Osteoblast (primary cell): Measurements from ENCODE around the gene KIF6. TPM values are rescaled to one million over a fixed set of nuclear protein-coding genes. Genes with fewer than 3 reads are reported as not detected.

Experiments
- DNase-seq: peaks from one replicate; pipeline ENCODE4 v3.0.0; 2011; ENCODE audit warnings: low spot score, mixed read lengths; ENCODE audit not compliant: insufficient read length; ENCODE audit errors: missing footprints
- H2AFZ ChIP-seq: 2 replicates; pipeline ENCODE4 v1.6.0; 2011; ENCODE audit warnings: mild to moderate bottlenecking, low read length
- H3K27ac ChIP-seq: 2 replicates; pipeline ENCODE4 v1.5.1; 2011; ENCODE audit warnings: mild to moderate bottlenecking, low read depth, low read length, moderate library complexity
- H3K27me3 ChIP-seq: 2 replicates; pipeline ENCODE4 v1.6.0; 2012; ENCODE audit warnings: mild to moderate bottlenecking, control low read depth, inconsistent platforms, low read length, moderate library complexity; ENCODE audit not compliant: insufficient read depth
- H3K36me3 ChIP-seq: 2 replicates; pipeline ENCODE4 v1.5.1; 2011; ENCODE audit warnings: mild to moderate bottlenecking, low read length, control low read depth, moderate library complexity; ENCODE audit not compliant: insufficient read depth
- H3K4me1 ChIP-seq: 2 replicates; pipeline ENCODE4 v1.5.1; 2011; ENCODE audit warnings: mild to moderate bottlenecking, low read length, control low read depth, moderate library complexity; ENCODE audit not compliant: insufficient read depth
- H3K4me2 ChIP-seq: 2 replicates; pipeline ENCODE4 v1.6.0; 2011; ENCODE audit warnings: mild to moderate bottlenecking, low read length; ENCODE audit not compliant: insufficient read depth
- H3K4me3 ChIP-seq: fragments of 200-600 bp; sonication (generic); 3 replicates; pipeline ENCODE4 v1.5.1; 2012; ENCODE audit warnings: mild to moderate bottlenecking, low read length, inconsistent platforms; ENCODE audit not compliant: insufficient read depth
- H3K79me2 ChIP-seq: 2 replicates; pipeline ENCODE4 v1.6.0; 2012; ENCODE audit warnings: mild to moderate bottlenecking, low read length, control low read depth, inconsistent platforms; ENCODE audit not compliant: insufficient read depth
- H3K9me3 ChIP-seq: 2 replicates; pipeline ENCODE4 v1.5.1; 2011; ENCODE audit warnings: low read depth, low read length, control low read depth
- H4K20me1 ChIP-seq: 2 replicates; pipeline ENCODE4 v1.6.0; 2012; ENCODE audit warnings: mild to moderate bottlenecking, low read length, control low read depth; ENCODE audit not compliant: insufficient read depth
- CTCF ChIP-seq: IDR thresholded peaks from 2 replicates; pipeline ENCODE4 v1.5.1; 2011; ENCODE audit warnings: mild to moderate bottlenecking, low read depth, low read length, moderate library complexity; ENCODE audit errors: extremely low read depth
- total RNA-seq: library from RNA; depleted of rRNA; stranded (reverse); fragments of >200 nt; gene quantifications from 2 replicates; pipeline ENCODE4 v1.2.3, GENCODE V29; 2012

KIF6 gene
- total RNA-seq, 1 donor = 1.4 TPM

- no peak overlapping the region for H2AFZ ChIP-seq
- H3K27me3 ChIP-seq = no peaks in the 10 kb centered on the region
- no peaks in the 10 kb centered on the region for H3K36me3 ChIP-seq
- no peaks in the 10 kb centered on the region for H4K20me1 ChIP-seq
- H3K9me3 ChIP-seq = no peaks in the 10 kb centered on the region
- H3K4me1 ChIP-seq = peaks cover 10% of the 10 kb centered on the region
- H3K4me3 ChIP-seq = no peak overlapping the region
- DNase-seq = peak; percentile 44
- H3K27ac ChIP-seq = peak overlapping the region; percentile 43
- H3K79me2 ChIP-seq = no peaks in the 10 kb centered on the region
- no peak for TF ChIP-seq CTCF
- peak overlapping the region; percentile 34 for H3K4me2 ChIP-seq
Measured at GRCh38 chr6:39425346-39426072, 299.7 kb downstream of the KIF6 start.

GRCh38 chr6:39424831-39425230 is 300.4 kb downstream of the KIF6 start:
- H2AFZ ChIP-seq = no peak overlapping the region
- H3K79me2 ChIP-seq = no peaks in the 10 kb centered on the region
- H3K4me2 ChIP-seq = no peak overlapping the region
- no peaks in the 10 kb centered on the region for H3K27me3 ChIP-seq
- peaks cover 10% of the 10 kb centered on the region for H3K4me1 ChIP-seq
- no peak overlapping the region for H3K27ac ChIP-seq
- no peak overlapping the region for H3K4me3 ChIP-seq
- H3K36me3 ChIP-seq = no peaks in the 10 kb centered on the region
- no peak for TF ChIP-seq CTCF
- no peaks in the 10 kb centered on the region for H3K9me3 ChIP-seq
- DNase-seq = peak; percentile 39
- no peaks in the 10 kb centered on the region for H4K20me1 ChIP-seq

- Histone ChIP-seq H3K79me2 (no peaks in the 10 kb centered on the region), H3K4me3 (no peak overlapping the region), H3K27me3 (no peaks in the 10 kb centered on the region), H3K4me1 (peaks cover 12% of the 10 kb centered on the region), H4K20me1 (no peaks in the 10 kb centered on the region), H2AFZ (peak overlapping the region; percentile 77), H3K27ac (no peak overlapping the region), H3K4me2 (no peak overlapping the region), H3K9me3 (no peaks in the 10 kb centered on the region), H3K36me3 (no peaks in the 10 kb centered on the region)
- no peak for TF ChIP-seq CTCF
- DNase-seq = no peak
Measured at GRCh38 chr6:39422238-39422637, 303.0 kb downstream of the KIF6 start.

GRCh38 chr6:39421383-39422225 is 303.6 kb downstream of the KIF6 start:
- H3K4me3 ChIP-seq = no peak overlapping the region
- peaks cover 15% of the 10 kb centered on the region for H3K4me1 ChIP-seq
- DNase-seq = peak; percentile 27
- no peaks in the 10 kb centered on the region for H3K9me3 ChIP-seq
- peak overlapping the region; percentile 77 for H2AFZ ChIP-seq
- no peaks in the 10 kb centered on the region for H3K27me3 ChIP-seq
- H3K79me2 ChIP-seq = no peaks in the 10 kb centered on the region
- no peaks in the 10 kb centered on the region for H3K36me3 ChIP-seq
- TF ChIP-seq CTCF = no peak
- H4K20me1 ChIP-seq = no peaks in the 10 kb centered on the region
- H3K4me2 ChIP-seq = no peak overlapping the region
- no peak overlapping the region for H3K27ac ChIP-seq
